Measurements from ENCODE around the gene DUSP16.

DUSP16 gene

GRCh38 chr12:12537421-12537820 lies 25.2 kb downstream of the DUSP16 start:
- Histone ChIP-seq H3K27ac (no peak overlapping the region), H4K20me1 (ENCODE audit: insufficient read depth) (no peaks in the 10 kb centered on the region), H3K4me1 (ENCODE audit: low read depth, poor library complexity, severe bottlenecking) (peaks cover 4% of the 10 kb centered on the region), H3K9ac (no peak overlapping the region), H3K4me2 (no peak overlapping the region), H3K79me2 (ENCODE audit: insufficient read depth, low read depth) (peaks cover 12% of the 10 kb centered on the region; the same call in 1 of the 2 replicates), H3K27me3 (ENCODE audit: insufficient read depth, low read depth) (no peaks in the 10 kb centered on the region), H3K4me3 (IDR thresholded peaks at IDR 0.05; ENCODE audit: insufficient read depth, low read depth, low read length) (no peak overlapping the region), H2AFZ (ENCODE audit: low read depth) (no peak overlapping the region), H3K36me3 (ENCODE audit: insufficient read depth) (no peaks in the 10 kb centered on the region)
- no peak for TF ChIP-seq CTCF (conservative IDR thresholded peaks at IDR 0.05; ENCODE audit: low read depth, low read length)

GRCh38 chr12:12534975-12535374 lies 27.7 kb downstream of the DUSP16 start:
- Histone ChIP-seq H3K9ac (no peak overlapping the region), H2AFZ (ENCODE audit: low read depth) (no peak overlapping the region), H3K4me1 (ENCODE audit: low read depth, poor library complexity, severe bottlenecking) (peaks cover 11% of the 10 kb centered on the region), H3K27ac (no peak overlapping the region), H3K79me2 (ENCODE audit: insufficient read depth, low read depth) (peaks cover 12% of the 10 kb centered on the region), H3K4me3 (IDR thresholded peaks at IDR 0.05; ENCODE audit: insufficient read depth, low read depth, low read length) (no peak overlapping the region), H3K4me2 (no peak overlapping the region), H3K36me3 (ENCODE audit: insufficient read depth) (no peaks in the 10 kb centered on the region), H4K20me1 (ENCODE audit: insufficient read depth) (no peaks in the 10 kb centered on the region), H3K27me3 (ENCODE audit: insufficient read depth, low read depth) (no peaks in the 10 kb centered on the region)
- no peak for TF ChIP-seq CTCF (conservative IDR thresholded peaks at IDR 0.05; ENCODE audit: low read depth, low read length)

GRCh38 chr12:12534166-12534866 lies 28.3 kb downstream of the DUSP16 start:
- Histone ChIP-seq H3K9ac (no peak overlapping the region), H3K4me1 (ENCODE audit: low read depth, poor library complexity, severe bottlenecking) (peaks cover 13% of the 10 kb centered on the region), H3K36me3 (ENCODE audit: insufficient read depth) (no peaks in the 10 kb centered on the region), H3K4me2 (no peak overlapping the region), H4K20me1 (ENCODE audit: insufficient read depth) (no peaks in the 10 kb centered on the region), H3K27me3 (ENCODE audit: insufficient read depth, low read depth) (no peaks in the 10 kb centered on the region), H3K79me2 (ENCODE audit: insufficient read depth, low read depth) (peaks cover 12% of the 10 kb centered on the region), H3K27ac (no peak overlapping the region), H3K4me3 (IDR thresholded peaks at IDR 0.05; ENCODE audit: insufficient read depth, low read depth, low read length) (no peak overlapping the region), H2AFZ (ENCODE audit: low read depth) (no peak overlapping the region)
- TF ChIP-seq CTCF (conservative IDR thresholded peaks at IDR 0.05; ENCODE audit: low read depth, low read length): no peak

- Histone ChIP-seq H3K4me1 (ENCODE audit: low read depth, poor library complexity, severe bottlenecking) (peaks cover 13% of the 10 kb centered on the region), H3K4me3 (IDR thresholded peaks at IDR 0.05; ENCODE audit: insufficient read depth, low read depth, low read length) (no peak overlapping the region), H3K9ac (no peak overlapping the region), H3K4me2 (no peak overlapping the region), H3K27ac (no peak overlapping the region), H3K79me2 (ENCODE audit: insufficient read depth, low read depth) (peaks cover 12% of the 10 kb centered on the region), H3K36me3 (ENCODE audit: insufficient read depth) (no peaks in the 10 kb centered on the region), H2AFZ (ENCODE audit: low read depth) (no peak overlapping the region), H4K20me1 (ENCODE audit: insufficient read depth) (no peaks in the 10 kb centered on the region), H3K27me3 (ENCODE audit: insufficient read depth, low read depth) (no peaks in the 10 kb centered on the region)
- TF ChIP-seq CTCF (conservative IDR thresholded peaks at IDR 0.05; ENCODE audit: low read depth, low read length): no peak
Measured at GRCh38 chr12:12533238-12533829, 29.3 kb downstream of the DUSP16 start.
